Left ventricle myocardium inferior (tissue), 1 donor: Measurements from ENCODE around the gene C2CD2. TPM values are rescaled to one million over a fixed set of nuclear protein-coding genes. Genes with fewer than 3 reads are reported as not detected.

Experiments
- DNase-seq: peaks from one replicate; pipeline ENCODE4 v3.0.0-alpha.2; 2020
- H3K27ac ChIP-seq: fragments of 200-600 bp; replicated peaks from 2 replicates; pipeline ENCODE4 v1.8.0; 2021
- H3K27me3 ChIP-seq: fragments of 200-600 bp; 2 replicates; pipeline ENCODE4 v1.8.0; 2021; ENCODE audit warnings: low read depth
- H3K36me3 ChIP-seq: fragments of 200-600 bp; 2 replicates; pipeline ENCODE4 v1.8.0; 2021
- H3K4me1 ChIP-seq: fragments of 200-600 bp; 2 replicates; pipeline ENCODE4 v1.8.0; 2021
- H3K4me3 ChIP-seq: fragments of 200-600 bp; 2 replicates; pipeline ENCODE4 v1.8.0; 2021; ENCODE audit warnings: mild to moderate bottlenecking, moderate library complexity
- H3K9me3 ChIP-seq: fragments of 200-600 bp; replicated peaks from 2 replicates; pipeline ENCODE4 v1.8.0; 2021
- CTCF ChIP-seq: fragments of 200-600 bp; IDR thresholded peaks from 2 replicates; pipeline ENCODE4 v1.8.0; 2021; ENCODE audit warnings: antibody characterized with exemption, mild to moderate bottlenecking, borderline replicate concordance
- intact Hi-C: fragments of 100-400 bp; cut with micrococcal nuclease; formaldehyde crosslinking; loops from one replicate; pipeline ENCODE4 v1.11.0; 2022
- total RNA-seq: library from RNA; stranded (reverse); fragmentation: NEBNext Ultra II Directional; extraction: Animal tissue kit (Norgen Biotek cat#: 25700); gene quantifications from one replicate; pipeline ENCODE4 v1.2.1, GENCODE V29; 2021
- donor health status: DM: no; HTN: yes; CAD: no; lungs with severe emphysema.

The C2CD2 gene
- total RNA-seq, 1 donor from 2014 or later: 5.9 TPM

- Histone ChIP-seq H3K9me3 (peaks cover 15% of the 10 kb centered on the region), H3K4me3 (no peak overlapping the region), H3K4me1 (no peaks in the 10 kb centered on the region), H3K27me3 (no peaks in the 10 kb centered on the region), H3K36me3 (peaks cover 77% of the 10 kb centered on the region), H3K27ac (no peak overlapping the region)
- intact Hi-C loops: no loop called here
- no peak for TF ChIP-seq CTCF
- no peak for DNase-seq
These were observed 116.0 kb downstream of the C2CD2 start for GRCh38 chr21:41837756-41838297.

DNA sequence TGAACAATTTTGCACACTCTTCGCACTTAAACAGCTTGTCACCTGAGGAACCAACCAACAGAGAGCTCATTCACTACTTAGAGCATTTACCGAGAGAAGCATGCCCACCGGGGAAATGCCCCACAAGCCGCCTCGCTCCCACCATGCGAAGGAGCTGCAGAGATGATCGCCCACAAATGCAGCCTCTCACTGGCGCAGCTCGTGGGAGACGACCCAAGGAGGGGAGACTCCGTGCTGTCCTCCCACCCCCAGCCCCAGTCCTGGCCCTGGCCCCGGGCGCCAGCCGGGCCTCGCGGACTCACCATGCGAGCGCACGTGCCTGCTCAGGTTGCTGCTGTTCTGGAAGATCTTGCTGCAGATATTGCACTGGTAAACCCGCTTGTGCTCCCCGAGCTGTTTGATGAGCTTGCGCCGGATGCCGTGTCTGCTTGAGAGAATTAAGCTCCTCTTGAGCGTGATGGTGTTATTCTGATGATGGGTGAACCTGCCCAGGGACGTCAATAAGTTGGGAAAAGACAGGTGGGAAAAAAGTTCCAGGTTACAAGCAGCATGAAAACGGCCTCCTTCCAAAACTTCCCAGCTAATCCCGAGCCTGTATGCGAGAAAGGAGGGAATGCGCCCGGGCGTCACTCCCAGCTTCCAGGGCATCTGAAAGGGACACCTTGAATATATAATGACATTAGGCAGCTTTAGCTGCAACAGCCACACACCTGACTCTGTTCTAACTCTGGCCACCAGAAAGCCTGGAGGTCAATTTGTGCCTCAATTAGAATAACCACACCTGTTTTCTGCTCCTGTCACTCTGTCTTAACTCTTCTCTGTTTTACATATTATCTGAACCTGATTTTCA lies 117.4 kb downstream of the C2CD2 start:
- intact Hi-C loops: no loop called here
- no peaks in the 10 kb centered on the region for H3K27me3 ChIP-seq
- peaks cover 10% of the 10 kb centered on the region for H3K9me3 ChIP-seq
- no peaks in the 10 kb centered on the region for H3K4me1 ChIP-seq
- TF ChIP-seq CTCF: no peak
- DNase-seq: no peak
- H3K27ac ChIP-seq: no peak overlapping the region
- H3K36me3 ChIP-seq: peaks cover 75% of the 10 kb centered on the region
- H3K4me3 ChIP-seq: no peak overlapping the region

DNA sequence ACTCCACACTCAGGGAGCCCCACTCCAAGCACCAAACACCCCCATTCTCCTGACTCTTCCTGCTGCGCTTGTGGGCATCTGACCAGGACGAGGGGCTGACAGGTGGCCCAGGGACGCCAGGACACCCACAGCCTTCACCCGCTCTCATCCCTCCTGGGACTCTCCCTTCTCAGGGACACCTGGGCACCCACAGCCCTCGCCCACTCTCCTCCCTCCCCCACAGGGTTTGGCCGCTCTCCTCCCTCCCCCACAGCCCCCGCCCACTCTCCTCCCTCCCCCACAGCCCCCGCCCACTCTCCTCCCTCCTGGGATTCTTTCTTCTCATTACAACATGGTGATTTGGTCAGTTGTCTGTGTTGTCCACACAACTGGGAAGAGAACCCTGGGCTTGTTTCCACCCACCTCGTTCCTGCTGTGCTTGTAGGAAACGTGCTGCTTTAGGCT lies 118.1 kb downstream of the C2CD2 start:
- H3K9me3 ChIP-seq: peaks cover 4% of the 10 kb centered on the region
- no peak overlapping the region for H3K27ac ChIP-seq
- H3K27me3 ChIP-seq: no peaks in the 10 kb centered on the region
- H3K4me3 ChIP-seq: no peak overlapping the region
- H3K4me1 ChIP-seq: no peaks in the 10 kb centered on the region
- TF ChIP-seq CTCF: no peak
- H3K36me3 ChIP-seq: peaks cover 69% of the 10 kb centered on the region
- DNase-seq: no peak
- intact Hi-C loops: no loop called here

Other genes with a start within 250 kb of the C2CD2 start
- gene RIPK4, start 187.0 kb downstream of the C2CD2 start, total RNA-seq: 0.11 TPM
- gene PRDM15, start 74.7 kb downstream of the C2CD2 start, total RNA-seq: 2.9 TPM
- gene ZBTB21, start 56.3 kb upstream of the C2CD2 start, total RNA-seq: 4.9 TPM
- 0.08 TPM for gene UMODL1, start 117.3 kb upstream of the C2CD2 start, total RNA-seq